ENCODE measurements around the gene CLEC5A.
"Not testable (repeated sequence)": the region's sequence is repeated elsewhere in the genome, so short reads cannot be mapped to it uniquely, and the experiment has no call there.

The CLEC5A gene

DNA sequence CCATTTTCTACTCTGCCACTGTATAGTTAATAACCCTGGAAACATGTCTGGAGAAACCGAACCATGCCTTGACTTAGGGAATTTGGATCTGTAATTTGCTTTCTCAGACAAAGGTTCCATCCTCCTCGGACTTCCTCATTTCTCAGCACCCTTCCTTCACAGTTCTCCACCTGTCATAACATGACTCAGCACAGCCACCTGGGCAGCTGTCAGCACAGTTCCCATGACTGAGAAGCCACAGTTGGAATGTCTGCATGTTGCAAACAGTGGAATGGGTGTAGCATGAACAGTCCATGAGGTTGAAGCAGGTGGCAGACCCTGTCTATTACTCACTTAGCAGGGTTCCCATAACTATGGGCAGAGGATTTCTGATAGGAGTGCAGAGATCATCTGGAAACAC is 31.2 kb downstream of the CLEC5A start:
- Histone ChIP-seq H3K27ac (ENCODE audit: low read depth, low read length) (no peak overlapping the region), H3K79me2 (ENCODE audit: control insufficient read depth, insufficient read depth, low read length, unreplicated experiment) (no peaks in the 10 kb centered on the region), H3K4me1 (ENCODE audit: control insufficient read depth, insufficient read depth, low read length, unreplicated experiment) (no peaks in the 10 kb centered on the region), H3K27me3 (ENCODE audit: insufficient read depth, low read length) (peaks cover 13% of the 10 kb centered on the region; the same call in 1 of the 2 replicates), H2AFZ (ENCODE audit: low read length, unreplicated experiment) (no peak overlapping the region), H3K4me3 (ENCODE audit: low read depth, low read length) (no peak overlapping the region), H3K36me3 (ENCODE audit: insufficient read depth, low read length) (no peaks in the 10 kb centered on the region)

DNA sequence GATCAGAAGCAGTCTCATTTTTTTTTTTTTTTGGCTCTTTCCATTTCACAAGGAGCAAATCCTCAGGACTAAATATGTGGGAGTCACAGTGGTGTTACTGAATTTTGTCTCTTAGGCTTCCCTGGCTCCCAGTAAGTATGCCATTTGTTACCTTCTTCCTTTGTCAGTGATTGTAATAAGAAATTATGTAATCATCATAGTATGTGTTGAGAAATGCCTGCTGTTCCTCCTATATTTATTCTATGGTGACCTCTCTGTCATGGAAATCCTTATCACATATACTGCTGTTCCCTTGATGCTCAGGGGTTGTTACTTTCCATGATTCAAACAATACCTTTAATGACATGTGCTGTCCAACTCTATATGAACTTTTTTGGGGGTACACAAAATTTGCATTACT is 35.4 kb downstream of the CLEC5A start:
- Histone ChIP-seq H3K36me3 (ENCODE audit: insufficient read depth, low read length) (no peaks in the 10 kb centered on the region), H3K27me3 (ENCODE audit: insufficient read depth, low read length) (no peaks in the 10 kb centered on the region), H3K4me3 (ENCODE audit: low read depth, low read length) (no peak overlapping the region), H3K4me1 (ENCODE audit: control insufficient read depth, insufficient read depth, low read length, unreplicated experiment) (no peaks in the 10 kb centered on the region), H3K27ac (ENCODE audit: low read depth, low read length) (no peak overlapping the region), H2AFZ (ENCODE audit: low read length, unreplicated experiment) (no peak overlapping the region), H3K79me2 (ENCODE audit: control insufficient read depth, insufficient read depth, low read length, unreplicated experiment) (no peaks in the 10 kb centered on the region)

DNA sequence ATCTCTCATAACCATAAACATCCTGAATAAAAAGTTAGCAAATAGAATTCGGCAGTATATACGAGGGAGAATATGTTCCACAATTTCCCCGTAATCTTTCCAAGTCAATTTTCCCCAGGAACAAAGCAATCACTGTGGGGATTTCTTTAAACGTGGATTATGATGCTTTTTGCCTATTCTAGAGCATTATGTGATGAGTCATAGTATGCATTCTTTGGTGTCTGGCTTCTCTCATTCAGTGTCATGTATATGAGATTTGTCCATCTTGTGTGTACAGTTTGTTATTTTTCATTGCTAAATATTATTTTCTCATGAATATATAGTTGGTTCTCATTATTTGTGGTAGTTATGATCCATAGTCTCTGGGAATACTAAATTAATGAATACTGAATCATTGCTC is 40.5 kb downstream of the CLEC5A start:
- no peaks in the 10 kb centered on the region for H3K27me3 ChIP-seq (ENCODE audit: insufficient read depth, low read length)
- no peaks in the 10 kb centered on the region for H3K4me1 ChIP-seq (ENCODE audit: control insufficient read depth, insufficient read depth, low read length, unreplicated experiment)

DNA sequence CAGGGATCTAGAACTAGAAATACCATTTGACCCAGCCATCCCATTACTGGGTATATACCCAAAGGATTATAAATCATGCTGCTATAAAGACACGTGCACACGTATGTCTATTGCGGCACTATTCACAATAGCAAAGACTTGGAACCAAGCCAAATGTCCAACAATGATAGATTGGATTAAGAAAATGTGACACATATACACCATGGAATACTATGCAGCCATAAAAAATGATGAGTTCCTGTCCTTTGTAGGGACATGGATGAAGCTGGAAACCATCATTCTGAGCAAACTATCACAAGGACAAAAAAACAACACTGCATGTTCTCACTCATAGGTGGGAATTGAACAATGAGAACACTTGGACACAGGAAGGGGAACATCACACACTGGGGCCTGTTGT is 47.4 kb downstream of the CLEC5A start:
- not testable (repeated sequence) for H3K4me3 ChIP-seq (ENCODE audit: low read depth, low read length); H3K27ac ChIP-seq (ENCODE audit: low read depth, low read length); H3K36me3 ChIP-seq (ENCODE audit: insufficient read depth, low read length); H3K27me3 ChIP-seq (ENCODE audit: insufficient read depth, low read length); H3K4me1 ChIP-seq (ENCODE audit: control insufficient read depth, insufficient read depth, low read length, unreplicated experiment); H2AFZ ChIP-seq (ENCODE audit: low read length, unreplicated experiment); H3K79me2 ChIP-seq (ENCODE audit: control insufficient read depth, insufficient read depth, low read length, unreplicated experiment)

More for the DNA sequence above, 40.5 kb downstream of the CLEC5A start:
- Histone ChIP-seq H2AFZ (ENCODE audit: low read length, unreplicated experiment) (no peak overlapping the region), H3K4me3 (ENCODE audit: low read depth, low read length) (no peak overlapping the region), H3K27ac (ENCODE audit: low read depth, low read length) (no peak overlapping the region), H3K36me3 (ENCODE audit: insufficient read depth, low read length) (no peaks in the 10 kb centered on the region), H3K79me2 (ENCODE audit: control insufficient read depth, insufficient read depth, low read length, unreplicated experiment) (no peaks in the 10 kb centered on the region)

DNA sequence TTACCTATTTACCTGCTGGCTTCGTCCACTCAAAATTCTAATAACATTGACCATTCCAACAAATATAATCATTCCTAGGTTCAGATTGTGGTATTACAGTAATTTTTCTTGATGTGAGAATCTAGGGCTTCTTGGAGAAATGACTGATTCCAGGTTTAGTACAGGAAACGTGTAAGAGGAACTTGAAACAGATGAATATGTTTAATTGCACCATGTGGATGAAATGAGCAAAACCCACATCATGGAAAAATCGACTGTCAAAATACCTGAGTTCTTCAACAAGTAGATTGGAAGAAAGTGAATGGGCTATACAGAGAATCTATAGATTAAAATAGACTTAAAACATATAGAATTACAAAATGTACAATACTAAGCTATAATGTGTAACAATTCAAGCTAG is 55.4 kb downstream of the CLEC5A start:
- Histone ChIP-seq H3K27me3 (ENCODE audit: insufficient read depth, low read length) (no peaks in the 10 kb centered on the region), H3K4me1 (ENCODE audit: control insufficient read depth, insufficient read depth, low read length, unreplicated experiment) (no peaks in the 10 kb centered on the region), H3K79me2 (ENCODE audit: control insufficient read depth, insufficient read depth, low read length, unreplicated experiment) (no peaks in the 10 kb centered on the region), H2AFZ (ENCODE audit: low read length, unreplicated experiment) (no peak overlapping the region), H3K36me3 (ENCODE audit: insufficient read depth, low read length) (no peaks in the 10 kb centered on the region), H3K4me3 (ENCODE audit: low read depth, low read length) (no peak overlapping the region), H3K27ac (ENCODE audit: low read depth, low read length) (no peak overlapping the region)

- Histone ChIP-seq H3K4me1 (ENCODE audit: control insufficient read depth, insufficient read depth, low read length, unreplicated experiment) (no peaks in the 10 kb centered on the region), H3K79me2 (ENCODE audit: control insufficient read depth, insufficient read depth, low read length, unreplicated experiment) (no peaks in the 10 kb centered on the region), H3K4me3 (ENCODE audit: low read depth, low read length) (no peak overlapping the region), H3K36me3 (ENCODE audit: insufficient read depth, low read length) (no peaks in the 10 kb centered on the region), H3K27ac (ENCODE audit: low read depth, low read length) (no peak overlapping the region), H3K27me3 (ENCODE audit: insufficient read depth, low read length) (no peaks in the 10 kb centered on the region), H2AFZ (ENCODE audit: low read length, unreplicated experiment) (no peak overlapping the region)
These were observed 57.5 kb downstream of the CLEC5A start for GRCh38 chr7:141889321-141889720.

DNA sequence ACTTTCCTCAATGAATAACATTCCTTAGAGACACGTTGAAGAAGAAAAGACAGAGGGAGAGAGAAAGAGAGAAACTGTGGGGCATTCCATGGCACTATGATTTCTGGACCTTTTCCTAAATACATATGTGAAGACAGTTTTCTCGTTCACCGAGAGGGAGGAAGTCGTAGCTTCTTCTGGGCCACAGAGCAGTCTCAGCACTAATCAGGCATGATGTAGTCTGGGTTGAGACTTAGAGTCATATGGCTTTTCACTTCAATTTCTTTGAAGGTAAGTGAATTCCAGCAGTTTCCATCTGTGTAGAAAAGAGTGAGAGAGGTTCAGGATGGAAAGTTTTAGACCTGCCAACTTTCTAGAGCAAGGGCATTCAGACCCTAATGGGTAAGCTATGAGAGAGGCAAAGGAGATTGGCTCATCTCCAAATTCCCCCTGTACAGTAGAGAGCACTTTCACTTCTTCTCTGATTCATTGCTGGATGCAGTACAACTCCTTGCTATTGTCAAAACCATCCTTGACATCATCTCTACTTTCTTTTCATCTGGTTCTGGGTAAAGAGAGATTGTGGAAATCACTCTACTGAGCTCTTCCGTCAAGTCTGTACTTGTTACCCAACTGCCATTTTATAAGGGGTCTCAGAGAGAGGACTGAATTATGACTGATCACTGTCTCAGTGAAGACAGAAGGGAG is 62.1 kb downstream of the CLEC5A start:
- H3K4me1 ChIP-seq (ENCODE audit: control insufficient read depth, insufficient read depth, low read length, unreplicated experiment), result no peaks in the 10 kb centered on the region
- no peaks in the 10 kb centered on the region for H3K79me2 ChIP-seq (ENCODE audit: control insufficient read depth, insufficient read depth, low read length, unreplicated experiment)
- H3K36me3 ChIP-seq (ENCODE audit: insufficient read depth, low read length), result no peaks in the 10 kb centered on the region
- H3K4me3 ChIP-seq (ENCODE audit: low read depth, low read length), result no peak overlapping the region
- H3K27me3 ChIP-seq (ENCODE audit: insufficient read depth, low read length), result no peaks in the 10 kb centered on the region
- H2AFZ ChIP-seq (ENCODE audit: low read length, unreplicated experiment), result no peak overlapping the region
- H3K27ac ChIP-seq (ENCODE audit: low read depth, low read length), result no peak overlapping the region

- Histone ChIP-seq H3K4me3 (ENCODE audit: low read depth, low read length) (no peak overlapping the region), H3K36me3 (ENCODE audit: insufficient read depth, low read length) (no peaks in the 10 kb centered on the region), H3K4me1 (ENCODE audit: control insufficient read depth, insufficient read depth, low read length, unreplicated experiment) (no peaks in the 10 kb centered on the region), H2AFZ (ENCODE audit: low read length, unreplicated experiment) (no peak overlapping the region), H3K27me3 (ENCODE audit: insufficient read depth, low read length) (peaks cover 4% of the 10 kb centered on the region), H3K27ac (ENCODE audit: low read depth, low read length) (no peak overlapping the region), H3K79me2 (ENCODE audit: control insufficient read depth, insufficient read depth, low read length, unreplicated experiment) (no peaks in the 10 kb centered on the region)
These were observed 65.8 kb downstream of the CLEC5A start for GRCh38 chr7:141880960-141881359.

DNA sequence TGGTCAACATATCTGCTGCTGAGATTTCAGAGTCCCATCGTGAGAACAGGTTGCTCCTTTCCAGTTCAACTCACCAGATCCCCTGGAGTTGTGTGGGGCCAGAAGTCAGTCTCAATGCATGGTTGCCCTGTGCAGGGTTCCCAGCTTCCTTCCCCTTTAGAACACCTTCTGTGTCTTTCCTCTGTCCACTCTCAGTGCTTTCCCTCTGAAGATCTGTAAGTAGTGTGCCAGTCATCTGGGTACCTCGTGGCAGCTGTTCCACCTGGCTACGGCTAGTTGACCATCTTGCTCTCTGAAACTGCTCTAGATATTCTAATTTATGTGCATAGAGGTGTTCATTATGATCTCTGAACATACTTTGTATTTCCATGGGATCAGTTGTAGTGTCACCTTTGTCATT is 69.4 kb downstream of the CLEC5A start:
- Histone ChIP-seq H3K79me2 (ENCODE audit: control insufficient read depth, insufficient read depth, low read length, unreplicated experiment) (no peaks in the 10 kb centered on the region), H3K27ac (ENCODE audit: low read depth, low read length) (no peak overlapping the region), H2AFZ (ENCODE audit: low read length, unreplicated experiment) (no peak overlapping the region), H3K27me3 (ENCODE audit: insufficient read depth, low read length) (peaks cover 4% of the 10 kb centered on the region), H3K4me1 (ENCODE audit: control insufficient read depth, insufficient read depth, low read length, unreplicated experiment) (no peaks in the 10 kb centered on the region), H3K36me3 (ENCODE audit: insufficient read depth, low read length) (no peaks in the 10 kb centered on the region), H3K4me3 (ENCODE audit: low read depth, low read length) (no peak overlapping the region)
